Measurements from ENCODE around the gene DMKN.

- TF ChIP-seq CTCF (IDR thresholded peaks at IDR 0.05) (no peak), EP300 (IDR thresholded peaks at IDR 0.05) (no peak), GATA3 (IDR thresholded peaks at IDR 0.05; ENCODE audit: borderline replicate concordance) (no peak), ZNF302 (CRISPR knock-in tag; IDR thresholded peaks at IDR 0.05) (no peak), BHLHE40 (IDR thresholded peaks at IDR 0.05; ENCODE audit: low read depth, low read length) (no peak), SMC3 (IDR thresholded peaks at IDR 0.05) (no peak), RARB (CRISPR knock-in tag; IDR thresholded peaks at IDR 0.05) (no peak), POLR2A (IDR thresholded peaks at IDR 0.05; ENCODE audit: low read length) (no peak), RAD21 (conservative IDR thresholded peaks at IDR 0.05 in 1 of 2, IDR thresholded peaks at IDR 0.05 in 1 of 2) (no peak), NR3C1 (IDR thresholded peaks at IDR 0.05) (no peak)
- TF ChIP-seq, protein P1, sequence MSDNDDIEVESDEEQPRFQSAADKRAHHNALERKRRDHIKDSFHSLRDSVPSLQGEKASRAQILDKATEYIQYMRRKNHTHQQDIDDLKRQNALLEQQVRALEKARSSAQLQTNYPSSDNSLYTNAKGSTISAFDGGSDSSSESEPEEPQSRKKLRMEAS (IDR thresholded peaks at IDR 0.05): no peak
- TF ChIP-seq, protein P2, sequence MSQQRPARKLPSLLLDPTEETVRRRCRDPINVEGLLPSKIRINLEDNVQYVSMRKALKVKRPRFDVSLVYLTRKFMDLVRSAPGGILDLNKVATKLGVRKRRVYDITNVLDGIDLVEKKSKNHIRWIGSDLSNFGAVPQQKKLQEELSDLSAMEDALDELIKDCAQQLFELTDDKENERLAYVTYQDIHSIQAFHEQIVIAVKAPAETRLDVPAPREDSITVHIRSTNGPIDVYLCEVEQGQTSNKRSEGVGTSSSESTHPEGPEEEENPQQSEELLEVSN (IDR thresholded peaks at IDR 0.05; ENCODE audit: borderline replicate concordance, low read depth): no peak
Measured at GRCh38 chr19:35502751-35503150, 10.7 kb downstream of the DMKN start.
